Spleen (tissue), 11 donors: ENCODE results near the gene ZBTB5. TPM values are rescaled to one million over a fixed set of nuclear protein-coding genes. Genes with fewer than 3 reads are reported as not detected.

Experiments
- DNase-seq: peaks from one replicate; pipeline ENCODE4 v3.0.0-alpha.2; 2020
- H3K27ac ChIP-seq, 8 donors: fragments of 200-600 bp; sonication (generic) in 7 of 8; 1 replicate in 4 of 8; 2 replicates in 4 of 8; pipeline versions ENCODE4 v1.5.0 to v1.8.0; 2016 to 2021; ENCODE audit warnings: inconsistent platforms in 4 of 8, mild to moderate bottlenecking in 4 of 8, moderate library complexity in 1 of 8
- H3K27me3 ChIP-seq, 7 donors: fragments of 200-600 bp; sonication (generic) in 6 of 7; replicated peaks in 1 of 7; 1 replicate in 4 of 7; 2 replicates in 3 of 7; pipeline versions ENCODE4 v1.5.0 to v1.8.0; 2016 to 2021; ENCODE audit warnings: inconsistent platforms in 3 of 7, mild to moderate bottlenecking in 1 of 7
- H3K36me3 ChIP-seq, 6 donors: fragments of 200-600 bp; sonication (generic) in 5 of 6; 1 replicate in 4 of 6; 2 replicates in 2 of 6; pipeline versions ENCODE4 v1.5.0 to v1.8.0; 2016 to 2021; ENCODE audit warnings: inconsistent platforms in 2 of 6
- H3K4me1 ChIP-seq, 6 donors: fragments of 200-600 bp; sonication (generic) in 5 of 6; 1 replicate in 3 of 6; 2 replicates in 3 of 6; pipeline versions ENCODE4 v1.5.0 to v1.8.0; 2016 to 2021; ENCODE audit warnings: inconsistent platforms in 3 of 6
- H3K4me3 ChIP-seq, 8 donors: fragments of 200-600 bp; sonication (generic) in 7 of 8; 1 replicate in 4 of 8; 2 replicates in 4 of 8; pipeline versions ENCODE4 v1.5.0 to v1.8.0; 2016 to 2021; ENCODE audit warnings: inconsistent platforms in 4 of 8, mild to moderate bottlenecking in 4 of 8, moderate library complexity in 2 of 8
- H3K9me3 ChIP-seq, 8 donors: fragments of 200-600 bp; sonication (generic) in 7 of 8; 1 replicate in 4 of 8; 2 replicates in 4 of 8; pipeline versions ENCODE4 v1.5.0 to v1.8.0; 2016 to 2021; ENCODE audit warnings: inconsistent platforms in 4 of 8
- POLR2A ChIP-seq, 3 donors: fragments of 450-650 bp; IDR thresholded peaks; one replicate each; pipeline ENCODE4 v1.5.1; 2017; ENCODE audit warnings: antibody characterized with exemption in 3 of 3, mild to moderate bottlenecking in 1 of 3
- POLR2AphosphoS5 ChIP-seq, 3 donors: sonication (generic); formaldehyde crosslinking; IDR thresholded peaks; one replicate each; pipeline ENCODE4 v1.5.1; 2017; ENCODE audit warnings: antibody characterized with exemption in 3 of 3
- WGBS, 5 donors: extraction: QIAGEN DNeasy Blood & Tissue Kit in 3 of 5; methylation state at CpG; one replicate each; pipeline versions ENCODE4 v1.1.5 to v1.1.7; 2013 to 2018; 5-methylcytosine and 5-hydroxymethylcytosine counted together
- intact Hi-C: fragments of 100-400 bp; cut with DNase I; formaldehyde crosslinking; loops from one replicate; pipeline ENCODE4 v1.15.0; 2023; ENCODE audit warnings: low total_unique reads
- polyA plus RNA-seq, 3 donors: library from polyadenylated mRNA; stranded (reverse); fragments of 200-250 nt; gene quantifications; one replicate each; pipeline ENCODE4 v1.2.1, GENCODE V29; 2013
- total RNA-seq, 7 donors: library from RNA; depleted of rRNA in 3 of 7; stranded (reverse); fragments of >200 nt in 3 of 7; fragmentation: NEBNext Ultra II Directional in 4 of 7; extraction: Animal tissue kit (Norgen Biotek cat#: 25700) in 4 of 7; gene quantifications; one replicate each; pipeline versions ENCODE4 v1.1.0 to v1.2.1, GENCODE V29; 2016 to 2021
- TF ChIP-seq, protein P1 (sequence below), 11 experiments: fragments of 200-600 bp in 7 of 11; fragments of 450-650 bp in 4 of 11; sonication (generic) in 4 of 11; IDR thresholded peaks in 8 of 11; conservative IDR thresholded peaks in 3 of 11; 1 replicate in 7 of 11; 2 replicates in 4 of 11; pipeline versions ENCODE4 v1.4.0 to v1.8.0; 2016 to 2021; ENCODE audit warnings: antibody characterized with exemption in 11 of 11, inconsistent platforms in 4 of 11, mild to moderate bottlenecking in 1 of 11
- donor health status: healthy with polysubstance abuse.
- donor health status: DM: no; HTN: no; CAD: no; lungs with moderate emphysema.
- donor health status: DM: no; HTN: no; CAD: no.
- donor health status: Bipolar disorder and iron deficiency.
- donor health status: healthy.
- donor health status: DM: no; HTN: no; CAD: no.
- donor health status: DM: yes; HTN: yes; CAD: no.

Gene ZBTB5
- total and polyA plus RNA-seq, 10 donors, result 4.7 to 15.1 (median 11.5) TPM

DNA sequence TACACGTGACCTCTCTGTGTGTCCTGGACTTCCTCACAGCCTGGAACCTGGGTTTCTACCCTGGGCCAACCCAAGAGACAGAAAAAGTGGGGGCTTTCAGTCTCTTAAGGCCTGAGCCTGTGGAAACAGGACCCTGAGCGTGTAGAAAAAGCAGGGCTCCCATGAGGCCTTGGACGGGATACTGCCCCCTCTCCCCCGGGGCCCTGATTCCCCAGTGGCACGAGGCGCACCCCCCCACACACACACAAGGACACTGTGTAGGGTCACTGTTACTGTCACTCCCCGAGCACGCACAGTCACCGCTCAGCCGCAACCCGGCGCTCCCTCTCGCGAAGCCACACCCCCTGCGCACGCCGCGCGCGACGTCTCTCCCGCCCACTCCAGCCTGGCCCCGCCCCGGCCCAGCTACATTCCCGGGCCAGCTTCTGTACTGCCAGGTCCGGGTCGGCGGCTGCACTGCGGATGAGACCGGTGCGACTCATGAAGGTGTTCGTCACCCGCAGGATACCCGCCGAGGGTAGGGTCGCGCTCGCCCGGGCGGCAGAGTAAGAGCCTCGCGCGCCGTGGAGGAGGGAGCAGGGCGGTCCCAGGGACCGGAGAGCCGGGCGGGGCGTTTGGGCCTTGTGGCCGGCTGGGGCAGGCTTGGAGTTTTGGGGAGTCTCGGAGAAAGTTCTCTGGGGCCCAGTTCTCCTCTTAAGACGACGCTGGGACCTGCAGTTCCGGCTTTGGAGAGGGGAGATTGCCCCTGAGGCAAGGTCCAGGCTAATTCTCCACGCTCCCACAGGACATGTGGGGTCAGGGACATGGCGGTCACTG is 42.8 kb downstream of the ZBTB5 start, which contains the start of gene GRHPR:
GRHPR (plus strand) TSS at position 408 of the 816 bp plus-strand sequence; CDS start at position 463, 55 bp downstream.
- H3K9me3 ChIP-seq, result no peaks in the 10 kb centered on the region
- no peaks in the 10 kb centered on the region for H3K27me3 ChIP-seq
- peak; percentile 98 for DNase-seq
- TF ChIP-seq POLR2A (IDR thresholded peaks at IDR 0.05) (peak in 2 of 3 donors; percentile 35 to 60), POLR2AphosphoS5 (IDR thresholded peaks at IDR 0.05) (peak; percentile 92 to 95 (median 95))
- TF ChIP-seq, protein P1, sequence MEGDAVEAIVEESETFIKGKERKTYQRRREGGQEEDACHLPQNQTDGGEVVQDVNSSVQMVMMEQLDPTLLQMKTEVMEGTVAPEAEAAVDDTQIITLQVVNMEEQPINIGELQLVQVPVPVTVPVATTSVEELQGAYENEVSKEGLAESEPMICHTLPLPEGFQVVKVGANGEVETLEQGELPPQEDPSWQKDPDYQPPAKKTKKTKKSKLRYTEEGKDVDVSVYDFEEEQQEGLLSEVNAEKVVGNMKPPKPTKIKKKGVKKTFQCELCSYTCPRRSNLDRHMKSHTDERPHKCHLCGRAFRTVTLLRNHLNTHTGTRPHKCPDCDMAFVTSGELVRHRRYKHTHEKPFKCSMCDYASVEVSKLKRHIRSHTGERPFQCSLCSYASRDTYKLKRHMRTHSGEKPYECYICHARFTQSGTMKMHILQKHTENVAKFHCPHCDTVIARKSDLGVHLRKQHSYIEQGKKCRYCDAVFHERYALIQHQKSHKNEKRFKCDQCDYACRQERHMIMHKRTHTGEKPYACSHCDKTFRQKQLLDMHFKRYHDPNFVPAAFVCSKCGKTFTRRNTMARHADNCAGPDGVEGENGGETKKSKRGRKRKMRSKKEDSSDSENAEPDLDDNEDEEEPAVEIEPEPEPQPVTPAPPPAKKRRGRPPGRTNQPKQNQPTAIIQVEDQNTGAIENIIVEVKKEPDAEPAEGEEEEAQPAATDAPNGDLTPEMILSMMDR (IDR thresholded peaks at IDR 0.05 in 8 of 11, conservative IDR thresholded peaks at IDR 0.05 in 3 of 11), result no peak
- intact Hi-C loops, result no loop called here
- peaks cover 29 to 52% (median 36%) of the 10 kb centered on the region in 6 donors for H3K4me1 ChIP-seq
- peak within 1 kb of the TSS; percentile 80 to 94 (median 86) for H3K27ac ChIP-seq
- peaks cover 0 to 21% (median 8%) of the 10 kb centered on the region in 6 donors for H3K36me3 ChIP-seq
- WGBS, 5 donors, result 1 to 2% (median 1%) methylated on average over 21 to 56 of the region's 56 CpGs
- peak within 1 kb of the TSS; percentile 74 to 89 (median 84) for H3K4me3 ChIP-seq

DNA sequence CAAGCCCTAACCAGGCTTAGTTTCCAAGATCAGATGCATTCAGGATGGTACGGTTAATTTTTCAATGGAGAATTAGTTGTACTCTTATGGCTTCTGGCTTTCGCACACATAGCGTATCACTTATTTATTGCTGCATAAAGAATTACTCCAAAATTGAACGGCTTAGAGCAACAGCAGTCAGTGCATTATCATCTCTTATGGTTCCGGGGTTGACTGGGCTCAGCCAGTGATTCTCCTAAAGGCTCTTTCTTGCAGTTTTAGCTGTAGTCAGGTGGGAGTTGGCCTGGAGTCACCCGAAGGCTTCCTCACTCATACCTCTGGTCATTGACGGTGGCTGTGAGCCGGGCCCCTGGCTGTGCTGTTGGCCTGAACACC is 43.3 kb downstream of the ZBTB5 start:
- Histone ChIP-seq H3K4me3 (peak overlapping the region; percentile 74 to 89 (median 84)), H3K27ac (peak overlapping the region; percentile 80 to 94 (median 86)), H3K4me1 (peaks cover 29 to 56% (median 36%) of the 10 kb centered on the region in 6 donors), H3K36me3 (peaks cover 0 to 15% (median 2%) of the 10 kb centered on the region in 6 donors), H3K27me3 (no peaks in the 10 kb centered on the region), H3K9me3 (no peaks in the 10 kb centered on the region)
- 59 to 68% (median 64%) methylated on average over 8 of the region's 8 CpGs for WGBS, 5 donors
- intact Hi-C loops, result no loop called here
- no peak for TF ChIP-seq POLR2A (IDR thresholded peaks at IDR 0.05)
- no peak for TF ChIP-seq POLR2AphosphoS5 (IDR thresholded peaks at IDR 0.05)
- TF ChIP-seq, protein P1 (IDR thresholded peaks at IDR 0.05 in 8 of 11, conservative IDR thresholded peaks at IDR 0.05 in 3 of 11), result no peak
- no peak for DNase-seq

DNA sequence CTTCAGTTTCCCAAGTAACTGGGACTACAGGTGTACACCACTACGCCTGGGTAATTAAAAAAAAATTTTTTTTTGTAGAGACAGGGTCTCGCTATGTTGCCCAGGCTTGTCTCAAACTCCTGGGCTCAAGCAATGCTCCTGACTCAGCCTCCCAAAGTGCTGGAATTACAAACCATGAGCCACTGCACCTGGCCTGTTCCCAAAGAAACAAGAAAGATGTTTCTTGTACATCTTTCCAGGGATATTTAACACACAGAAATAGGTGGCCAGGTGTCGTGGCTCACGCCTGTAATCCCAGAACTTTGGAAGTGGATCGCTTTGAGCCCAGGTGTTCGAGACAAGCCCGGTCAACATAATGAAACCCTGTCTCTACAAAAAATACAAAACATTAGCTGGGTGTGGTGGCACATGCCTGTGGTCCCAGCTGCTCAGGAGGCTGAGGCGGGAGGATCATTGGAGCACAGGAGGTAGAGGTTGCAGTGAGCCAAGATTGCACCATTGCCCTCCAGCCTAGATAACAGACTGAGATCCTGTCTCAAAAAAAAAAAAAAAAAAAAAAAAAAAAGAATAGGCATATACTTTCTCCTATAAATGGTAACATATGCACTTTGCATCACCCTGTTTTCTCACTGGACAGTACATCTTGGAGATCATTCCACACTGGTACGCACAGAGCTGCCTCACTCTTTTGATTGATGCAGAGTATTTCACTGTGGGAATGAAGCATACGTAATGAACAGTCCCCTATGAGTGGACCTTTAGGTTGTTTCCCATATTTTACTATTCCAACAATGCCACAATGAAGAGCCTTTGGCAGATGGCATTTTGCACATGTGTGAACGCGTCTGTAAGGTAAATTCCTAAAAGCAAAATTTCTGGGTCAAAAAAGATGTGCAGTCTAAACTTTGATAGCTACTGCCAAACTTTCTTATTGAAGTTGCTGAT is 44.7 kb downstream of the ZBTB5 start:
- Histone ChIP-seq H3K9me3 (no peaks in the 10 kb centered on the region), H3K4me1 (peaks cover 27 to 54% (median 33%) of the 10 kb centered on the region in 6 donors), H3K27me3 (no peaks in the 10 kb centered on the region), H3K27ac (no peak overlapping the region), H3K4me3 (no peak overlapping the region), H3K36me3 (peaks cover 0 to 1% (median 0%) of the 10 kb centered on the region in 6 donors)
- intact Hi-C loops, result no loop called here
- DNase-seq, result no peak
- WGBS, 5 donors, result 84 to 93% (median 89%) methylated on average over 12 of the region's 12 CpGs
- TF ChIP-seq, protein P1 (IDR thresholded peaks at IDR 0.05 in 8 of 11, conservative IDR thresholded peaks at IDR 0.05 in 3 of 11), result no peak
- TF ChIP-seq POLR2AphosphoS5 (IDR thresholded peaks at IDR 0.05) (no peak), POLR2A (IDR thresholded peaks at IDR 0.05) (no peak)
